ENCODE results near the gene PRCC.

DNA sequence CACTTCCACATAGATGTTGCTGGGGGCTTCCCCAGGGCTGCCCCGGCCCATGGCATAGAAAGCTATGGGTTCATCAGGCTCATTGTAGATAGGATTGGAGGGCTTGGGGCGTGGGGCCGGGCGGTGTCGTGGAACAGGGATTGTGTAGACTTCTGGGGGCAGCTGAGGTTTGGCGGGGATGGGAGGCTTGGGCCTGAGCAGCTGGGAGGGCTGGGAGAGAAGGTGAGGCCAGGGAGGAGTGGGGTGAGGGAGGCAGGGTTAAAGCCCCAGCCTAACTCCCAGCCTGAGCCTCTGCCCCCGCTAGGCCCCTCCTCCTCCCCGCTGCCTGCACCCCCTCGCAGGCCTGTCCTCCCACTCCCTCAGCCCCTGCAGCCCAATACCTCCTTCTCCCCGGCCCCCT is 41.9 kb downstream of the PRCC start:
- no peak for TF ChIP-seq POLR2A (IDR thresholded peaks at IDR 0.05)
- TF ChIP-seq CTCF (IDR thresholded peaks at IDR 0.05): no peak
- no peak for TF ChIP-seq EP300 (IDR thresholded peaks at IDR 0.05)
